AML-193 (cell line): ENCODE data around the gene ZBTB25.

Experiments used
- DNase-seq, 2 experiments: peaks; one replicate each; lab custom pipeline; 2025; lab: John Stamatoyannopoulos, UW

ZBTB25 gene

DNA sequence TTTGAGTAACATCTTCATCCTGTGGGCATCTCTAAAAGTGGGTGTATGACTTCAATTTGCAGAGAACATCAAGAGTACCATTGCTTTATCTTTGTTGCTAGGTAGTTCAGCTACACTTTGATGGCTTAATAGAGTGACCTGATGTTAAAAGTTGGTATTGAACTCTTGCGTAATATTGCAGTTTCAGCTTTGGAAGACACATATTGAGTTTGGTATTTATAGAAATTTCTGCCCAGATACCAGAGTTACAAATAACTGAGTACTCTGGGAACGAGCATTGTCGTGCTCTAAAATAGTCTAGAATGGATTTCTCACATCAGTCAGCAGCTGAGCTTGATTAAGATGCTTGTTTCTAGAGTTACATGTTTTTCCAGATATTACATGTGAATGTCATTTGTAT lies 63.1 kb downstream of the ZBTB25 start:
- DNase-seq: no peak

DNA sequence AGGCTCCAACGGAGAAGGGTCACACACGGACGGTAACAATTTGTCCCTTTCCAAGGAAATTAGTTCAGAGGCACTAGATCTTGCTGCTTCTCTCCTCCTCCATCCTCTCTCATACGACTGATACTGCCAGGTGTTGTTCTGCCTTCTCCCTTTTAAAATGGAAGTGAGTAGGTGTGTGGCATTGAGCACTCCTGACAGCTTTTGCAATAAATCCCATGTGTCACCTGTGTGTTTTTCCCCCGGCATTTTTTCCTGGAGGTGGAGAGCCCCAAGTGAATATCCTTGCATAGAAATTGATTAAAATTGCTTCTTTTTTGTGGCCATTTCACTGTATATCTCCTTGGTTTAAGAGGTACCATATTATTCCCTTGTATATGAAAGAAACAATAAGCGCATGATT lies 64.5 kb downstream of the ZBTB25 start:
- no peak for DNase-seq

DNA sequence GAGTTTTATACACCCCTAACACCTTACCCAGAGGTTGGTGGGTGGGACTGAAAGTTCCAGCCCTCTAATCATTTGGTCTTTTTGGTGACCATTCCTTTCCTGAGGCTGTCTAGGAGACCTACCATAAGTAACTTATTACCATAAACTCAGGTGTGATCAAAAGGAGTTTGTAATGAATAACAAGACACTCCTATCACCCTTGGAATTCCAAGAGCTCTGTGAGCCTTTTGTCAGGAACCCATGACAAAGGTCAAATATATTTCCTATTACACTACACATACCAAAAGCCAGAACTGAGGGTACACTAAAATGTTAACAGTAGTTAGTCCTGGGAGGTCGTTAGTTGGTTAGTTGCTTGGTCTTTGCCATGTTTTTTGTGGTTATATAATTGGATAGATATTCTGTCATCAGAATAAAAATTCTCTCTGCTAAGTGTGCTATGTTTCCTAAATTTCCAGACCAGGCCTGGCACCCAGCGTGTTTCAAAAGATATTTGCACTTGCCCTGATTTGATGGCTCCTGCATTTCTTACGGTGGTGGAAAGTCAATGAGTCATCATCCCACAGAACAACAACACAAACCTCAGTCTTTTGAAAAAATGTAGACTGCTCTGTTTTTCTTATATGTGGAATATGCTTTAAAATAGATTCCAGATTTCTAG lies 65.3 kb downstream of the ZBTB25 start:
- no peak for DNase-seq

DNA sequence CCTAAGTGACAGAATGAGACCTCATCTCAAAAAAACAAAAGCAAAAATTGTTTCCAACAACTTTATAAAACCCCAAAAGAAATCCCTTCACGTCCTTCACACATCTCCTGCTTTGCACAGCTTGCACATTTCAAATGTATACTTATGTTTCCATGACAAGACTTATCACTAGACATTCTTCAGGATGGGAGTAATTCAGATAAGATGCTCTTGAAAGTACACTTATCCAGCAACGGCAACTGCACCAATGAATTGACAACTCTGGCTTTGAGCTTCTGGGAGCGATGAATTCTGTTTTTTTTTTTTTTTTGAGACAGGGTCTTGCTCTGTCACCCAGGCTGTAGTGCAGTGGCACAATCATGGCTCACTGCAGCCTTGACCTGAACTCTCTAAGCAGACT lies 69.1 kb downstream of the ZBTB25 start:
- DNase-seq: no peak

DNA sequence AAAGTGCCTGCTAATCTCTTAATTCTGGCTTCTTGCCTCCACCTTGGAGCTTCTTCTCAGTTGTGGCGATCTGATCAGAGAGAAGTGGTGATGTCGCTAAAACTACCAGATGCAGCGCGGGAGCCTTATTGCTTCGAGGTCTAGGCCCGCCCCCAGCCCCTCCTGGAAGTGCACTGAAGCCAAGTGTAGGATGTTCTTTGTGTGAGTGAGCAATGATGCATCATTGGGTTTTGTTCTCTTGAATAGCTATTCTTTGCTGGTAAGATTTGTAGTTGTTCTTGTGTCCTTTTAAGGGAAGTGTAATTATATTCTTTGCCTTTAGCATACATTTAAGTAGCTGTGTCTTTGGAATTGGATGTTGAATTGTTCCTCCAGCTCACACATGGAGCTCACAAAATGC lies 79.7 kb downstream of the ZBTB25 start:
- DNase-seq: no peak

DNA sequence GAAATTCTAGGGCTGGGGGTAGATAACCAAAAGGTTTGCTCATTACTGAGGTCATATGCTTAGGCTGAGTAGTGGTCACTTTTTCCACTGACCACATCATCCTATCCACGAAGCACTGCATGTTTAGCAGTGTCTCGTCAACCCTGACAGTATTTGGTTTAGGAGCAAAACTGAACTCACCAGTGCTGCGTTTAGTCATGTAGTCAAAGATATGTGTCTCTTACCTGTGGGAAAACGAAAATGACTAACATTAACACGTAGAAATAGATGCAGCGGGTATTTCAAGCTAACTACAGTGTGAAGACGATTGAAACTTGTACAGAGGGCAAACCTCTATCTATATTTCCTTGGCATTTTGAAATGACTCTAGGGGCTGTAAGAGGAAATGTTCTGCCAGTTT lies 80.9 kb downstream of the ZBTB25 start:
- DNase-seq: no peak

DNA sequence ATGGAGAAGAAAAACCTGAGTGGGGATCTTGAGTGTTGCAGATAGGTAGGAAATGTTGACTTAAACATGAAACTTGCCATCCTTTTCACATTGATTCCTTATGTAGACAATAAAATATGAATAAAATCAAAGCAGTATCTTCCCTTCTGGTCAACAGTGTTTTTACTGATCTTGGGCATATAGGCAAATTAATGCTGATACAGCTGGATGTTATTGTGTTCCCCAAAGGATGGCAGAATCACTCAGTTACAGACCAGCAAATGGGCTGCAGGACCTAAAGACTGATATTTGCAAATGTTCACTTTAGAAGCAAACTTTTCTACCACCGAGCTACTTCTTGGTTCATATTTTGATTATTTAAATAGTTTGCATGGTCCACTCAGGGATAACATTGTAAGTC lies 81.6 kb downstream of the ZBTB25 start:
- no peak for DNase-seq

DNA sequence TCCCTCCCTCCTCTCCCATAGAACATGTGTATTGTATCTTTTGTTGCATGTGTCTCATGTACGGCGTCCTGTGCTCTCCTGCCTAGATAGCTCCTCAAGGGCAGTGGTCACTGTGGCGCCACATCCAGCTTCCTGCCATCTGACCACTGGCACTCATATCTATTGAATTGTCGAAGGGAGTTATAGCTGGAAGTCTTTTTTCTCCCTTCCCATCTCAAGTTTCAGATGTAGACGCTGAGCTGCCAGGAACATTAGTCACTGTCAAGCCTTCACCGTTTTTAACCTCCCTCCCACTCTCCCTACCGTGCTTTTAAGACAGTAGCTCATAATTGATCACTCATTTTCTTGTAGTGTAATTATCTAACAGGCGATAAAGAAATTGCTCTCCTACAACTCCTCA lies 82.5 kb downstream of the ZBTB25 start:
- DNase-seq: no peak

DNA sequence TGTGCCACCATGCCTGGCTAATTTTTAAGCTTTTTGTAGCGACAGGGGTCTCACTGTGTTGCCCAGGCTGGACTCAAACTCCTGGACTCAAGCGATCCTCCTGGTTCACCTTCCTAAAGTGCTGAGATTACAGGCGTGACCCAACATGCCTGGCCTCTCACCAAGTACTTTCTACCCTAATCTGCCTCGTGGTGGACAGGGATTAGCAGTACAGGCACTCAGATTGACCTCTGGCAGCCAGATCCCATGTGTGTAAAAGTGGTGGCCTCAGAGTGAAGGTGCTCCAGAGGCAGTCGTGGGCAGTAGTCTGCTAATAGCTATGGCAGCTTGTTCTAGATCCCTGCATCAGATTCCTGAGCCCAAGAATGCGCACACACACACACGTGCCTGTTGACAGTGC lies 84.6 kb downstream of the ZBTB25 start:
- no peak for DNase-seq

DNA sequence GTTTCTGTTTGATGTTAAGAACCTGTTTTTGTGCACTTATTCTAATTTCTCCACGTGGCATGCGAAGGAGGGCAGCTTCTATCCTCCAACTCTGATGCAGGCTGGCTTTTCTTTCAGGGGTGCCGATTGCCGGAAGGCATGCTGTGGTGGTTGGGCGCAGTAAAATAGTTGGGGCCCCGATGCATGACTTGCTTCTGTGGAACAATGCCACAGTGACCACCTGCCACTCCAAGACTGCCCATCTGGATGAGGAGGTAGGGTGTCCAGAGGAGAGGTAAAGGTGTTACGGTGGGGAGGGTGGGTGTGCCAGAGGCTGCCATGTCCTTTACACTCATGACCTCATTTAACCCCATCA lies 85.9 kb downstream of the ZBTB25 start:
- no peak for DNase-seq

DNA sequence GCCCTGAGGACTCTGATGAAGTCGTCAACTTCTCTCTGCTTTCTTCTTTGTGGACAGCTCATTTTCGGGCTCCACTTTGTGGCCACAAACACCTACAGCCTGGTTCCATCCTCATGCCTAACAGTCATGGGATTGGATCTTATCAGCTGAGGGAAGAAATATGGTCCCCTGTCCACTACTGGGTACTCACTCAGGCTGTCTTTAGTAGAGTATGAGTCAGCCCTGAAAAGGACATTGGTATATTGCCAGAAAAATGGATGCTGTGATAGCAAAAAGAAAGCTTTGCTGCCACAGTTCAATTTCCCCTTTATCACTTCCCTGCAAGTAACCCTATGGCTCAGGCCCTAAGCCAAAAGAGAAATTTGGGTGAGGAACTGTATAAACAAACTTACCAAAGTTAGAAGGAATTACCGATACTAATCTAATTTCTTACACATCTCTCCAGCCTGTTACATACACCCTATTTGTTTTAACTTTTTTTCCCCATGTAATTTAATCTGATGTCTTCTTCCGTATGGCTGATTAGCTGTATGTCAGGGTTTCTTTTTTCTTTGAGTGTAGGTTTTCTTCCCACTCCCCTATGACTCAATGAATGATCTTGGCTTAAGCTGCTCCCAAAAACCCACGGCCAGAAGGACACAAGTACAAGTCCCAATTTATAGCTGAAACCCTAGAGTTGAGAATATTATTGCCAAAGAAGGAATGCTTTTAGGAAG lies 86.4 kb downstream of the ZBTB25 start:
- DNase-seq: no peak

DNA sequence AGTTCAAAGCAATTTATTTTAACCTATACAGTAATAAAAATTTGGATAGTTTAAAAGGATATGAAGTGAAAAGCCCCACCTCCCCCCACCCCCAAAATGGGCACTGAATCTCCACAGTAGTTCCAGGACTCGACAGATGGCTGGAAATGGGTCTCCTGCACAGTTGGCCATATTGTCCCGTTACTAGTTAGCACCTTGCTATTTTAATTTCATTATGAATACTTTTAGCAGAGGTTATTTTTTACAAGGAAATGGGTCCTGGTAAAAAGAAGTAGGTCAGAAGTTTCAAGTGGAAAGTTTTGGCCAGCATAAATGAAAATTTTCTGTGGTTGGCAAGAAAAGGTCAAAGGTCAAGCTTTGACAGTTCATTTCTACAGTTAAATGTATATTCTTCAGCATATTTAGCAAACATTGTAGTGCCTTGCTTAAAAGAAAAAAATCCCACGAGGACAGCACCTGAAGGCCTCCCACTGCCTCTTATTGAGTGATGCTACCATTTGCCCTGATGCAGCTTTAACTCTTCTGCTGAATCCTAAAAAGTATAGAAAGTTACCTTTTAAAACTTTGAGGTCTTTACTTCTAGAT lies 87.2 kb downstream of the ZBTB25 start:
- DNase-seq: no peak

DNA sequence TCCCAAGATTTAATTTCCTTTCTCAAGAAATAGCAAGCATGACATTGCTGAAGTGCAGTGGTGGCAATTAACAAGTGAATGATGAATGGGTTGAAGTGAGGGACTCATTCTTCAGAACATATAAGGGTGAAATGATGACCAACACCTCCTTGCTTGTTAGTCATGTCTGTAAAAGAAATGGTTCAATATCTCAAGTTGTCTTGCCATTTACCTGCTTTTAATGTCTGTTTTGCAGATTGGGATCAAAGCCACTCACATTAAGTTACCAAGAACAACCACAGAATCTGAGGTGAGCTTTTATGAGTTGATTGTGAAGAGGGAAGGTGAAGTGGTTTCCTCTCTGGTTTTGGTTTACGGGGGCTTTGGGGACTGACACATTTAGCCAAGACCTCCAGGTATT lies 91.4 kb downstream of the ZBTB25 start:
- DNase-seq: no peak

DNA sequence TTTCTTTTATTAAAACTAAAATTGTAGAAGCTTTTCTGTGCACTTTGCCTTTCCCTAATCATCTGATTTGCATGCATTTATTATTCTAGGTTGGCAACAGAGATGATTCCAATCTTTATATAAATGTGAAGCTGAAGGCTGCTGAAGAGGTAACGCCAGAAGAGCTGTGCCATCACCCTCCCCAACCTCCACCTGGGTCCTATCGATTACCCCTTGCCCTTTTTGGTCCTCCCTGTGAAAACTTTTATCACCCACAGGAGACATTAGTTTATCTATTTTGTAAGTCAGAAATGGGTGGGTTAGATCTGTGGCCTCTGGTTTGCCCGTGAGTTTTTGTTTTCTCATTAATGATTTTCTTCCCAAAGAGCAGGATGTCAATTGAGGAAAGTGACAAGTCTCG lies 92.6 kb downstream of the ZBTB25 start:
- DNase-seq: no peak

DNA sequence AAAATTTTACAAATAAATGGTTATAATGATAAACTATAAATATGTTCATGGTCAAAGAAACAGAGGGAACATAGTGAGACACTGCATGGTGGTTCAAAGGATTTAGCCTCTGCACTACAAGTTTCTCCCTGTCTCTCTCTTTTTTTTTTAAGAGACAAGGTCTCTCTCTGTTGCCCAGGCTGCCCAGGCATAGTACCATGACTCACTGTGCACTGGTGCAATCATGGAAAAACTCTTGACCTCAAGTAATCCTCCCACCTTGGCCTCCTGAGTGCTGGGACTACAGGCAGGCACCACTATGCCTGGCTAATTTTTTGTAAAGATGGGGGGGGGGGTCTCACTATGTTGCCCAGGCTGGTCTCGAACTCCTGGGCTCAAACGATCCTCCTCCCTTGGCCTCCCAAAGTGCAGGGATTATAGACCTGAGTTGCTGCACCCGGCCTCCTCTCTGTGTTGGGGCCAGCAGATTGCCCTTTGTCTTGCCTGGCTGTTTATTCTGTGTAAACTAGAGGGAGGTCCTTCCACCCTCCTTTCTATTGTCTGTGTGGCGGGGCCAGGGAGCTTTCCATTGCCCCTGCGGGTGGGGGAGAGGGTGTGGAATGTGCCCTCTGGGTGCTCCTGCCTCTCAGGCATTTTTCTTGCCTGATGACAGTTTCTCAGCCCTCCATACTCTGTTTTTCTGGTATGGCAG lies 93.4 kb downstream of the ZBTB25 start:
- DNase-seq: no peak

DNA sequence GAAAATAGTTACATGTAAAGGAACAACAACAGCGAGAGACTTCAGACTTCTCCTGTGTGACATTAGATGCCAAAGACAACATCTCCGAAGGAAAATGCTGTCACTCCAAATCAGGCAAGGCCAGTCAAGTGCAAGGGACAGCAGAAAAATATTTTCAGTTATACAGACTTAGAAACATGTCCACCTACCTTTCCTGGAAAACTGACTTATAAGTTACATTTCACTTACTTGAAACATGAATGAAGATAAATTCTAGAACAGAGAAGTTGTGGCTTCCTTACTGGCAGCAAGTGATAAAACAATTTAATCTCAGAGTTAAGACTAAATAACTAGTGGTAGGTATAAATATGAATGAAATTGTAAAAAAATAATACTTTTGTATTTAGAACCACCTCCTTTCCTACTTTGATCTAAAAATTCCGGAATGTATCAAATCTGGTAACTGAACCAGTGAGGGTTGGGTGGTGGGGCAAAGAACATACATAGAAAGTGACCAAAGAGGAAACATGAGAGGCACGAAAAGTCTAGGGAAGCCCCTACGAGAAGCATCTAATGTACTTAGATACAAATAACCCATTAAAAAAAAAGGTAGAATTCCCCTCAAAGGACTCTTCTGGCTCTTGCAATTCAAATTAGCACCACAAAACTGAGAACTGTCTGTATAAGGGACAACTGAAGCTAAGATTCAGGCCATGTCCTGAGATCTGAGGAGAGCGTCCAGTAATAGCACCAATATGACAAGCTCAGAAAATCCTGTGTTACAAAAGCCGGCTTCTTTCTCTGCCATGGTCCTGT lies 94.3 kb downstream of the ZBTB25 start:
- DNase-seq: no peak

DNA sequence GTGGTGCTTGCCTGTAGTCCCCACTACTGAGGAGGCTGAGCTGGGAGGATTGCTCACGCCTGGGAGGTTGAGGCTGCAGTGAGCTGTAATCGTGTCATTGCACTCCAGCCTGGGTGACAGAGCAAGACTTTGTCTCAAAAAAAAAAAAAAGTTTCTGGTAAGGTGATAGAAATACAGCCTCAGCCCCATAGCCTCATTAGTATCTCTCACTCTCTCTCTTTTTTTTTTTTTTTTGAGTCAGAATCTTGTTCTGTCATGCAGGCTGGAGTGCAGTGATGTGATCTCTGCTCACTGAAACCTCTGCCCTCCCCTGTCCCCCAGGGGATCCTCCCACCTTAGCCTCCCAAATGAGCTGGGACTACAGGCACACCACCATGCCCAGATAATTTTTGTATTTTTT lies 96.3 kb downstream of the ZBTB25 start:
- no peak for DNase-seq

DNA sequence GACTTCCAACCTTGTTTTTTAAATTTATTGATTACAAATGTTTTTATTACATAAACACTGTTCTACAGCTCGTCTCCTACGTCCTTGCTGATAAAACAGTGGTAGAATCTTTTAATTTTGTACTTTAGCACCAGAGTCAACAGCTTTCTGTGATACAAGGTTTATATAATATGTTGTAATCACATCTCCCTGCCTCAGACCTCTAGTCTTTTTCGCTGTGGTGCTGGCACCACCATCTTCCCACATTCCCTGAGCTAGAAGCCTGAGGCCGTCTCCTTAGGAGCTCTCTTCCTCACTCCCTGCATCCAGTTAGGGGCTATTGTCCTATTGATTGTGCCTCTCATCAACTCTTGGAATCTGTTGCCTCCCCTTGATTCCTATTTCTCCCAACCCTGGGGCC lies 98.3 kb downstream of the ZBTB25 start:
- DNase-seq: no peak

DNA sequence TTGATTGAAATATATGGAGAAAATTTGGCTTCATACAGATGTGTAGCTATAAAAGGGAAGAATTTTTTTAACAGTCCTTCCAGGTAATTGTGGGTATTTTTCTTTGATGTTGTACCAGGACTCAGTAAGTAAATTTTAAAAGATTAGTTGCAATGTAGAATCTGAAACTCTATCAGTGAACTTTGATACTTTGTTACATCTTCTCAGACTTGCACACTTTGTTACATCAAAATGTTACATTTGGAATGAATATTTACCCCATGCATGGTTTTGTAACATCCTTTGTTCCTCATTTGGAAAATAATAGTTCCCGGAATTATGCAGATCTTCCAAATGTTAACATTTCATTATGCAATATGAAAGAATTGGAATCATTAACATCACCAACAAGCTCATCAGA lies 101.7 kb downstream of the ZBTB25 start:
- DNase-seq: no peak

DNA sequence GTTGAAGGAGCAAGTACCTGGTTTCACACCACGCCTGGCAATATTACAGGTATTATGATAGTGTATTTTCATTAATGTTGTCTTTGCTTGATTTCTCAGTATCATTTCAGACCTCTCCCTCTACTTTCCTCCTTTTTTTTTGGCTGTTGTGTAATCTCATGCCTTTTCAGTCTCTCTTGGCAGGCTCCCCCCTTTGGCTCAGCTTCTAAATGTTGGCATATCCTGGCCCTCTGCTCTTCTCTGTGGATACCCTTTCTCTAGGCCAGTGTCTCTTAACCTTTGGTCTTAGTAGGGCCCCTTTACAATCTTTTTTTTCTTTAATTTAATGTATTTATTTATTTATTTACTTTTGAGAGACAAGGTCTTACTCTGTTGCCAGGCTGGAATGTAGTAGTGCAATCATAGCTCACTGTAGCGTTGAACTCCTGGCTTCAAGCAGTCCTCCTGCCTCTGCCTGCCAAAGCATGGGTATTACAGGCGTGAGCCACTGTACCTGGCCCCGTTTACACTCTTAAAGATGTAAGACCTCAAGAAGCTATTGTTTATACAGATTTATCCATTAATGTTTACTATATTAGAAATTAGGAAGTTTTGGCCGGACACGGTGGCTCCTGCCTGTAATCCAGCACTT lies 102.7 kb downstream of the ZBTB25 start:
- no peak for DNase-seq
